DND-41 (cell line): ENCODE data around the gene NTN1.

Experiments
- CTCF ChIP-seq: IDR thresholded peaks from 2 replicates; pipeline ENCODE4 v1.5.1; 2012; ENCODE audit warnings: borderline replicate concordance, low read length, moderate library complexity, mild to moderate bottlenecking; ENCODE audit not compliant: poor library complexity, severe bottlenecking; ENCODE audit errors: extremely low read depth
- EZH2 ChIP-seq: IDR thresholded peaks from 3 replicates; pipeline ENCODE4 v1.6.1; 2012; ENCODE audit warnings: borderline replicate concordance, low read depth, mild to moderate bottlenecking, moderate library complexity, low read length, inconsistent platforms; ENCODE audit not compliant: severe bottlenecking

- TF ChIP-seq CTCF (no peak), EZH2 (no peak)
These were observed 221.2 kb downstream of the NTN1 start for GRCh38 chr17:9242497-9242881.
